ENCODE results near the gene MAN1C1.
"Not testable (repeated sequence)": the region's sequence is repeated elsewhere in the genome, so short reads cannot be mapped to it uniquely, and the experiment has no call there.

The MAN1C1 gene

GRCh38 chr1:25732821-25733220, 116.2 kb downstream of the MAN1C1 start:
- TF ChIP-seq, protein P1, sequence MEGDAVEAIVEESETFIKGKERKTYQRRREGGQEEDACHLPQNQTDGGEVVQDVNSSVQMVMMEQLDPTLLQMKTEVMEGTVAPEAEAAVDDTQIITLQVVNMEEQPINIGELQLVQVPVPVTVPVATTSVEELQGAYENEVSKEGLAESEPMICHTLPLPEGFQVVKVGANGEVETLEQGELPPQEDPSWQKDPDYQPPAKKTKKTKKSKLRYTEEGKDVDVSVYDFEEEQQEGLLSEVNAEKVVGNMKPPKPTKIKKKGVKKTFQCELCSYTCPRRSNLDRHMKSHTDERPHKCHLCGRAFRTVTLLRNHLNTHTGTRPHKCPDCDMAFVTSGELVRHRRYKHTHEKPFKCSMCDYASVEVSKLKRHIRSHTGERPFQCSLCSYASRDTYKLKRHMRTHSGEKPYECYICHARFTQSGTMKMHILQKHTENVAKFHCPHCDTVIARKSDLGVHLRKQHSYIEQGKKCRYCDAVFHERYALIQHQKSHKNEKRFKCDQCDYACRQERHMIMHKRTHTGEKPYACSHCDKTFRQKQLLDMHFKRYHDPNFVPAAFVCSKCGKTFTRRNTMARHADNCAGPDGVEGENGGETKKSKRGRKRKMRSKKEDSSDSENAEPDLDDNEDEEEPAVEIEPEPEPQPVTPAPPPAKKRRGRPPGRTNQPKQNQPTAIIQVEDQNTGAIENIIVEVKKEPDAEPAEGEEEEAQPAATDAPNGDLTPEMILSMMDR (IDR thresholded peaks at IDR 0.05): no peak
- Histone ChIP-seq H3K27me3 (no peaks in the 10 kb centered on the region), H3K9me3 (no peaks in the 10 kb centered on the region), H3K4me1 (ENCODE audit: control insufficient read depth in 1 of 2, insufficient read depth in 1 of 2, low read depth in 1 of 2, low read length in 1 of 2) (no peaks in the 10 kb centered on the region), H3K27ac (no peak overlapping the region), H3K36me3 (no peaks in the 10 kb centered on the region), H3K4me3 (ENCODE audit: low read depth in 1 of 2, low read length in 1 of 2) (no peak overlapping the region)

DNA sequence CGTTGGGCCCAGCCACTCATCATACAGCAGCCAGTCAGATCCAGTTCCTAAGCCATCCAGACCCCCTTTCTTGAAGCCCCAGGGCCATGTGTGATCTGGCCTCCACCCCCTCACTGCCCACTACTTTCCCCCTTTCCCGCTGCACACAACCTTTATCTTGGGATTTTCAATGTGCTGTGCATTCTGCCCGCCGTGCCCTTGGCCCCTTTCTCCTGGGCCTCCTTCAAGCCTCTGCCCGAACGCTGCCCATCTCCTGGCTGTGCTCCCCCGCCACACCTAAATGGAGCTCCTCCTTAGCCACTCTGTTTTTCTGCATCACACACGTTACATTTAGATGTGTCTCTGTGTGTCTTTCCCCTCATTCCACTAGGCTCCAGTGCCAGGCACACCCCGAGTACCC, 116.7 kb downstream of the MAN1C1 start:
- H3K36me3 ChIP-seq: no peaks in the 10 kb centered on the region
- no peaks in the 10 kb centered on the region for H3K4me1 ChIP-seq (ENCODE audit: control insufficient read depth in 1 of 2, insufficient read depth in 1 of 2, low read depth in 1 of 2, low read length in 1 of 2)
- H3K27ac ChIP-seq: no peak overlapping the region
- TF ChIP-seq, protein P1 (IDR thresholded peaks at IDR 0.05): no peak
- H3K4me3 ChIP-seq (ENCODE audit: low read depth in 1 of 2, low read length in 1 of 2): no peak overlapping the region
- H3K9me3 ChIP-seq: no peaks in the 10 kb centered on the region
- H3K27me3 ChIP-seq: no peaks in the 10 kb centered on the region

GRCh38 chr1:25734991-25735390, 118.4 kb downstream of the MAN1C1 start:
- not testable (repeated sequence) for H3K4me1 ChIP-seq (ENCODE audit: control insufficient read depth in 1 of 2, insufficient read depth in 1 of 2, low read depth in 1 of 2, low read length in 1 of 2); H3K27me3 ChIP-seq; H3K4me3 ChIP-seq (ENCODE audit: low read depth in 1 of 2, low read length in 1 of 2); H3K36me3 ChIP-seq; H3K27ac ChIP-seq; H3K9me3 ChIP-seq

DNA sequence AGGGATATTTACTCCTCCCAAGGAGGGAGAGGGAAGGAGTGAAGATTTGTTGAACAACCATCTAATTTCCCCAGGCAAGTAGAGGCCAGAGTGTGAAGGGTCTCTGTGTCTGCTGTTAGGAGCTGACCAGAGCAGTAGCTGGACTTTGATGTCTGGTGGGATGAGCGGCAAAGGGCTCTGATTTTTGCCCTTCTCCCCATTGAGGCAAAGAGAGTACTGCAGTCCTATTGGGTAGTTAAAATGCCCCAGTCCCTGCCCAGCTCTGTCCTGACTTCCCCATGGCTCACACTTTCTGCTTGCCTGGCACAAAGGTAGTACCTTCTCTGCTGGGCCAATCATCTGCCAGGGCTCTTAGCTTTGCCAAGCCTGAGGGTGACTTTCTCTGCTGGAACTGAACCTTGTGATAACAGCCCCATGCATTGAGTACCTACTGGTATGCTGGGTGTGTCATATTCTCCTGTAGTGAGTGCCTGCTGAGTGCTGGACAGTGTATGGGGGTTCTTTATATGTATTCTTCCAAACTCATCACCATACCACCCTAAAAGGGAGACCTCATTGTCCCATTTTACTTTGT, 119.5 kb downstream of the MAN1C1 start:
- Histone ChIP-seq H3K36me3 (no peaks in the 10 kb centered on the region), H3K4me3 (ENCODE audit: low read depth in 1 of 2, low read length in 1 of 2) (no peak overlapping the region), H3K27me3 (no peaks in the 10 kb centered on the region), H3K27ac (no peak overlapping the region), H3K9me3 (no peaks in the 10 kb centered on the region), H3K4me1 (ENCODE audit: control insufficient read depth in 1 of 2, insufficient read depth in 1 of 2, low read depth in 1 of 2, low read length in 1 of 2) (no peaks in the 10 kb centered on the region)
- TF ChIP-seq, protein P1 (IDR thresholded peaks at IDR 0.05): no peak

- no peak overlapping the region for H3K27ac ChIP-seq
- H3K9me3 ChIP-seq: no peaks in the 10 kb centered on the region
- no peaks in the 10 kb centered on the region for H3K4me1 ChIP-seq (ENCODE audit: control insufficient read depth in 1 of 2, insufficient read depth in 1 of 2, low read depth in 1 of 2, low read length in 1 of 2)
- H3K36me3 ChIP-seq: no peaks in the 10 kb centered on the region
- TF ChIP-seq, protein P1 (IDR thresholded peaks at IDR 0.05): no peak
- no peak overlapping the region for H3K4me3 ChIP-seq (ENCODE audit: low read depth in 1 of 2, low read length in 1 of 2)
- no peaks in the 10 kb centered on the region for H3K27me3 ChIP-seq
Observed at GRCh38 chr1:25737130-25737529, 120.5 kb downstream of the MAN1C1 start.

DNA sequence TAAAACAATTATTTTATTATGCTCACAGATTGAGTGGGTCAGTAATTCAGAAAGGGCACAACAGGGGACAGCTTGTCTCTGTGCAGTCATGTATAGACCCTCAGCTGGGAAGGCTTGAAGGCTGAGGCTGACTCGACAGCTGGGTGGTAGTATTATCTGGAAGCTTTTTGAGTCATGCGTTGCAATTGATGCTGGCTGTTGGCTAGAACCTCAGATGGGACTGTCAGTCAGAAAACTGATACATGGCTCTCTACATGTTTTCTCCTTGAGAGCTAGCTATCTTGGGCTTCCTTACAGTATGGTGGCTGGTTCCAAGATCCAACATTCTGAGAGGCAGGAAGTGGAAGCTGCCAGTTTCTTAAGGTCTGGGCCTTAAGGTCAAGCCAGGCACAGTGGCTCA, 121.9 kb downstream of the MAN1C1 start:
- no peaks in the 10 kb centered on the region for H3K4me1 ChIP-seq (ENCODE audit: control insufficient read depth in 1 of 2, insufficient read depth in 1 of 2, low read depth in 1 of 2, low read length in 1 of 2)
- H3K36me3 ChIP-seq: no peaks in the 10 kb centered on the region
- TF ChIP-seq, protein P1 (IDR thresholded peaks at IDR 0.05): no peak
- no peaks in the 10 kb centered on the region for H3K27me3 ChIP-seq
- H3K9me3 ChIP-seq: no peaks in the 10 kb centered on the region
- no peak overlapping the region for H3K4me3 ChIP-seq (ENCODE audit: low read depth in 1 of 2, low read length in 1 of 2)
- H3K27ac ChIP-seq: no peak overlapping the region
